ENCODE data around the gene TSPYL4.

TSPYL4 gene

GRCh38 chr6:116229287-116229913 lies 24.5 kb downstream of the TSPYL4 start:
- DNase-seq (ENCODE audit: low read depth in 2 of 2): no peak

- no peak for DNase-seq (ENCODE audit: low read depth in 2 of 2)
Observed at GRCh38 chr6:116223355-116223754, 30.5 kb downstream of the TSPYL4 start.

- no peak for DNase-seq (ENCODE audit: low read depth in 2 of 2)
Observed at GRCh38 chr6:116221911-116222310, 32.0 kb downstream of the TSPYL4 start.

GRCh38 chr6:116221067-116221466 lies 32.8 kb downstream of the TSPYL4 start:
- no peak for DNase-seq (ENCODE audit: low read depth in 2 of 2)

- no peak for DNase-seq (ENCODE audit: low read depth in 2 of 2)
Observed at GRCh38 chr6:116218866-116219265, 35.0 kb downstream of the TSPYL4 start.

GRCh38 chr6:116218172-116218633 lies 35.7 kb downstream of the TSPYL4 start:
- no peak for DNase-seq (ENCODE audit: low read depth in 2 of 2)

GRCh38 chr6:116217069-116217468 lies 36.8 kb downstream of the TSPYL4 start:
- DNase-seq (ENCODE audit: low read depth in 2 of 2): no peak

GRCh38 chr6:116215414-116215813 lies 38.5 kb downstream of the TSPYL4 start:
- no peak for DNase-seq (ENCODE audit: low read depth in 2 of 2)

- no peak for DNase-seq (ENCODE audit: low read depth in 2 of 2)
Observed at GRCh38 chr6:116214681-116215080, 39.2 kb downstream of the TSPYL4 start.

- DNase-seq (ENCODE audit: low read depth in 2 of 2): no peak
Observed at GRCh38 chr6:116210750-116211425, 43.0 kb downstream of the TSPYL4 start.

GRCh38 chr6:116210316-116210715 lies 43.6 kb downstream of the TSPYL4 start:
- no peak for DNase-seq (ENCODE audit: low read depth in 2 of 2)

- no peak for DNase-seq (ENCODE audit: low read depth in 2 of 2)
Observed at GRCh38 chr6:116208056-116208785, 45.7 kb downstream of the TSPYL4 start.

- no peak for DNase-seq (ENCODE audit: low read depth in 2 of 2)
Observed at GRCh38 chr6:116206231-116206903, 47.5 kb downstream of the TSPYL4 start.

- no peak for DNase-seq (ENCODE audit: low read depth in 2 of 2)
Observed at GRCh38 chr6:116205281-116205680, 48.6 kb downstream of the TSPYL4 start.

GRCh38 chr6:116201538-116201937 lies 52.3 kb downstream of the TSPYL4 start:
- DNase-seq (ENCODE audit: low read depth in 2 of 2): no peak

- no peak for DNase-seq (ENCODE audit: low read depth in 2 of 2)
Observed at GRCh38 chr6:116200619-116201249, 53.1 kb downstream of the TSPYL4 start.

Data from stimulated activated CD8-positive, alpha-beta memory T cell treated with anti-CD3 and anti-CD28 coated beads, Interleukin-15, amount 100 ng/mL, for 4 hours (primary cell).